Liver (tissue), 9 donors: ENCODE results near the gene ANKRD44. TPM values are rescaled to one million over a fixed set of nuclear protein-coding genes. Genes with fewer than 3 reads are reported as not detected.

Source experiments
- DNase-seq: peaks from one replicate; pipeline ENCODE4 v3.0.0-alpha.2; 2017; ENCODE audit warnings: low spot score
- H3K27ac ChIP-seq, 2 donors: one replicate each; pipeline ENCODE4 v1.7.0; 2013; ENCODE audit warnings: inconsistent platforms in 2 of 2, low read length in 2 of 2, control low read depth in 1 of 2, low read depth in 1 of 2, mild to moderate bottlenecking in 1 of 2
- H3K27me3 ChIP-seq, 4 donors: one replicate each; pipeline versions ENCODE4 v1.6.1 to v1.7.0; 2013; ENCODE audit warnings: low read length in 3 of 4, inconsistent platforms in 1 of 4, mild to moderate bottlenecking in 1 of 4, moderate library complexity in 1 of 4; ENCODE audit not compliant: control insufficient read depth in 4 of 4, insufficient read depth in 4 of 4
- H3K36me3 ChIP-seq, 4 donors: one replicate each; pipeline versions ENCODE4 v1.6.1 to v1.7.0; 2013; ENCODE audit warnings: low read length in 3 of 4, mild to moderate bottlenecking in 3 of 4, low read depth in 1 of 4, moderate library complexity in 1 of 4; ENCODE audit not compliant: control insufficient read depth in 4 of 4, insufficient read depth in 3 of 4
- H3K4me1 ChIP-seq, 4 donors: one replicate each; pipeline versions ENCODE4 v1.6.1 to v1.7.0; 2013; ENCODE audit warnings: low read length in 3 of 4, mild to moderate bottlenecking in 3 of 4, moderate library complexity in 1 of 4; ENCODE audit not compliant: control insufficient read depth in 4 of 4, insufficient read depth in 4 of 4
- H3K4me3 ChIP-seq, 3 donors: one replicate each; pipeline versions ENCODE4 v1.6.1 to v1.7.0; 2013; ENCODE audit warnings: low read length in 3 of 3, control low read depth in 1 of 3, low read depth in 1 of 3, mild to moderate bottlenecking in 1 of 3
- H3K9ac ChIP-seq, 2 donors: one replicate each; pipeline ENCODE4 v1.7.0; 2013; ENCODE audit warnings: low read length in 2 of 2, mild to moderate bottlenecking in 2 of 2, moderate library complexity in 2 of 2, control low read depth in 1 of 2, low read depth in 1 of 2
- H3K9me3 ChIP-seq, 4 donors: one replicate each; pipeline versions ENCODE4 v1.6.1 to v1.7.0; 2013; ENCODE audit warnings: low read length in 3 of 4; ENCODE audit not compliant: control insufficient read depth in 4 of 4
- ATF3 ChIP-seq: IDR thresholded peaks from 2 replicates; pipeline ENCODE4 v1.6.1; 2016; ENCODE audit warnings: antibody characterized with exemption
- CTCF ChIP-seq: fragments of 150-350 bp; IDR thresholded peaks from 2 replicates; pipeline ENCODE4 v1.5.1; 2017; ENCODE audit warnings: improper control_type of control experiment, low read depth, low read length; ENCODE audit not compliant: missing input control
- EGR1 ChIP-seq, 2 donors: IDR thresholded peaks; 2 replicates each; pipeline ENCODE4 v1.6.1; 2016 to 2018; ENCODE audit warnings: antibody characterized with exemption in 2 of 2, low read depth in 2 of 2
- FOXA1 ChIP-seq: IDR thresholded peaks from 2 replicates; pipeline ENCODE4 v1.6.1; 2016; ENCODE audit warnings: antibody characterized with exemption
- FOXA2 ChIP-seq: IDR thresholded peaks from 2 replicates; pipeline ENCODE4 v1.6.1; 2016; ENCODE audit warnings: antibody characterized with exemption
- GABPA ChIP-seq, 2 donors: IDR thresholded peaks in 1 of 2; conservative IDR thresholded peaks in 1 of 2; 2 replicates each; pipeline ENCODE4 v1.6.1; 2016; ENCODE audit warnings: antibody characterized with exemption in 2 of 2, mild to moderate bottlenecking in 1 of 2, moderate library complexity in 1 of 2
- HNF4A ChIP-seq, 2 donors: conservative IDR thresholded peaks; 2 replicates each; pipeline ENCODE4 v1.6.1; 2016; ENCODE audit warnings: antibody characterized with exemption in 2 of 2, mild to moderate bottlenecking in 2 of 2
- HNF4G ChIP-seq: IDR thresholded peaks from 2 replicates; pipeline ENCODE4 v1.6.1; 2016; ENCODE audit warnings: antibody characterized with exemption
- JUND ChIP-seq, 2 donors: IDR thresholded peaks; 2 replicates each; pipeline ENCODE4 v1.6.1; 2016; ENCODE audit warnings: antibody characterized with exemption in 2 of 2
- NR2F2 ChIP-seq: IDR thresholded peaks from 2 replicates; pipeline ENCODE4 v1.6.1; 2016; ENCODE audit warnings: antibody characterized with exemption
- RAD21 ChIP-seq, 2 donors: IDR thresholded peaks; 2 replicates each; pipeline ENCODE4 v1.6.1; 2016; ENCODE audit warnings: antibody characterized with exemption in 2 of 2, mild to moderate bottlenecking in 2 of 2
- REST ChIP-seq: IDR thresholded peaks from 2 replicates; pipeline ENCODE4 v1.6.1; 2016; ENCODE audit warnings: antibody characterized with exemption, mild to moderate bottlenecking
- SP1 ChIP-seq: IDR thresholded peaks from 2 replicates; pipeline ENCODE4 v1.6.1; 2018; ENCODE audit warnings: antibody characterized with exemption, mild to moderate bottlenecking
- TAF1 ChIP-seq: conservative IDR thresholded peaks from 2 replicates; pipeline ENCODE4 v1.6.1; 2016; ENCODE audit warnings: antibody characterized with exemption, mild to moderate bottlenecking
- YY1 ChIP-seq: IDR thresholded peaks from 2 replicates; pipeline ENCODE4 v1.6.1; 2016; ENCODE audit warnings: antibody characterized with exemption, mild to moderate bottlenecking
- ZBTB33 ChIP-seq: IDR thresholded peaks from 2 replicates; pipeline ENCODE4 v1.6.1; 2016; ENCODE audit warnings: antibody characterized with exemption
- WGBS: extraction: QIAGEN DNeasy Blood & Tissue Kit; methylation state at CpG from one replicate; pipeline ENCODE4 v1.1.7; 2013; 5-methylcytosine and 5-hydroxymethylcytosine counted together
- polyA plus RNA-seq, 2 donors: library from polyadenylated mRNA; stranded (reverse) in 1 of 2; unstranded in 1 of 2; fragments of 200-250 nt in 1 of 2; fragments of >200 nt in 1 of 2; fragmentation: Nextera tagmentation in 1 of 2; extraction: Ambion mirVana in 1 of 2; gene quantifications; one replicate each; pipeline versions ENCODE4 v1.2.1 to v1.2.3, GENCODE V29; 2013 to 2015
- total RNA-seq, 2 donors: library from RNA; depleted of rRNA; stranded (reverse); fragments of >200 nt; gene quantifications; one replicate each; pipeline ENCODE4 v1.2.3, GENCODE V29; 2014
- donor health status: healthy.
- donor health status: healthy.
- donor health status: healthy.
- donor health status: healthy.
- donor health status: healthy.

ANKRD44 gene
- total and polyA plus RNA-seq, 4 donors: 3.8 to 18.2 (median 6.8) TPM

GRCh38 chr2:196980473-196980872, 330.1 kb downstream of the ANKRD44 start (continued):
- TF ChIP-seq REST: no peak
- TF ChIP-seq RAD21 (IDR thresholded peaks at IDR 0.05): no peak
- no peak for TF ChIP-seq JUND (IDR thresholded peaks at IDR 0.05)
- TF ChIP-seq FOXA2: no peak

- Histone ChIP-seq H3K9ac (no peak overlapping the region), H3K27ac (no peak overlapping the region), H3K4me3 (no peak overlapping the region), H3K9me3 (no peaks in the 10 kb centered on the region), H3K36me3 (no peaks in the 10 kb centered on the region), H3K27me3 (no peaks in the 10 kb centered on the region), H3K4me1 (no peaks in the 10 kb centered on the region)
- DNase-seq: no peak
- TF ChIP-seq REST (no peak), GABPA (IDR thresholded peaks at IDR 0.05 in 1 of 2, conservative IDR thresholded peaks at IDR 0.05 in 1 of 2) (no peak)
- WGBS: 73% methylated on average over 1 of the region's 1 CpG
Observed at GRCh38 chr2:196980001-196980400, 330.6 kb downstream of the ANKRD44 start.

GRCh38 chr2:196977507-196977906, 333.1 kb downstream of the ANKRD44 start:
- no peak overlapping the region for H3K4me3 ChIP-seq
- H3K9me3 ChIP-seq: no peaks in the 10 kb centered on the region
- 81% methylated on average over 2 of the region's 2 CpGs for WGBS
- no peak for DNase-seq
- no peak overlapping the region for H3K9ac ChIP-seq
- no peaks in the 10 kb centered on the region for H3K27me3 ChIP-seq
- H3K36me3 ChIP-seq: no peaks in the 10 kb centered on the region
- H3K27ac ChIP-seq: no peak overlapping the region
- H3K4me1 ChIP-seq: no peaks in the 10 kb centered on the region
- no peak for TF ChIP-seq EGR1 (IDR thresholded peaks at IDR 0.05; ENCODE audit: low read depth in 2 of 2)
- no peak for TF ChIP-seq ATF3
- no peak for TF ChIP-seq NR2F2
- TF ChIP-seq TAF1: no peak
- TF ChIP-seq ZBTB33: no peak
- no peak for TF ChIP-seq FOXA2
- no peak for TF ChIP-seq SP1
- TF ChIP-seq HNF4G: no peak
- TF ChIP-seq FOXA1: no peak
- no peak for TF ChIP-seq CTCF
- no peak for TF ChIP-seq REST
- no peak for TF ChIP-seq RAD21 (IDR thresholded peaks at IDR 0.05)
- TF ChIP-seq YY1: no peak
- no peak for TF ChIP-seq HNF4A (conservative IDR thresholded peaks at IDR 0.05)
